Activated T-helper 17 cell treated with anti-CD3 and anti-CD28 coated beads, Interleukin-2, amount 50 U/mL, for 72 hours (primary cell): Measurements from ENCODE around the gene FGD5. TPM values are rescaled to one million over a fixed set of nuclear protein-coding genes. Genes with fewer than 3 reads are reported as not detected.

Source experiments
- ATAC-seq: fragments of 150-1000 bp; cut with Tn5 transposase; replicated peaks from 2 replicates; pipeline ENCODE4 v1.10.0; 2021; ENCODE audit warnings: mild to moderate bottlenecking, moderate library complexity
- H3K27ac Mint-ChIP-seq: one replicate; pipeline ENCODE4 v1.8.0; 2022; ENCODE audit warnings: mixed read lengths
- H3K27me3 Mint-ChIP-seq: one replicate; pipeline ENCODE4 v1.8.0; 2022; ENCODE audit warnings: mixed read lengths
- H3K36me3 Mint-ChIP-seq: one replicate; pipeline ENCODE4 v1.8.0; 2022; ENCODE audit warnings: low read depth, mild to moderate bottlenecking, mixed read lengths
- H3K4me1 Mint-ChIP-seq: one replicate; pipeline ENCODE4 v1.8.0; 2022; ENCODE audit warnings: mixed read lengths
- H3K4me3 Mint-ChIP-seq: one replicate; pipeline ENCODE4 v1.8.0; 2022; ENCODE audit warnings: mild to moderate bottlenecking, mixed read lengths
- H3K9me3 Mint-ChIP-seq: one replicate; pipeline ENCODE4 v1.8.0; 2022; ENCODE audit warnings: mixed read lengths
- total RNA-seq, 2 donors: library from RNA; stranded (reverse); gene quantifications; one replicate each; pipeline ENCODE4 v1.2.3, GENCODE V29; 2022

FGD5 gene
- total RNA-seq: under 1 TPM; 0.06 to 0.74 TPM

GRCh38 chr3:14818804-14819500 lies at the start of gene FGD5:
FGD5 (plus strand) TSS chr3:14818962; CDS start chr3:14819072, 110 bp downstream.
- H3K9me3 Mint-ChIP-seq: no peaks in the 10 kb centered on the region
- no peak within 1 kb of the TSS for H3K27ac Mint-ChIP-seq
- H3K4me1 Mint-ChIP-seq: no peaks in the 10 kb centered on the region
- H3K4me3 Mint-ChIP-seq: no peak within 1 kb of the TSS
- H3K27me3 Mint-ChIP-seq: peaks cover 29% of the 10 kb centered on the region
- no peak for ATAC-seq
- no peaks in the 10 kb centered on the region for H3K36me3 Mint-ChIP-seq

GRCh38 chr3:14769544-14770325 lies 49.0 kb upstream of the FGD5 start:
- no peaks in the 10 kb centered on the region for H3K4me1 Mint-ChIP-seq
- H3K4me3 Mint-ChIP-seq: no peak overlapping the region
- no peaks in the 10 kb centered on the region for H3K27me3 Mint-ChIP-seq
- no peaks in the 10 kb centered on the region for H3K36me3 Mint-ChIP-seq
- no peak overlapping the region for H3K27ac Mint-ChIP-seq
- no peaks in the 10 kb centered on the region for H3K9me3 Mint-ChIP-seq
- ATAC-seq: no peak

- Mint-ChIP-seq H3K36me3 (no peaks in the 10 kb centered on the region), H3K4me1 (no peaks in the 10 kb centered on the region), H3K9me3 (no peaks in the 10 kb centered on the region), H3K27me3 (no peaks in the 10 kb centered on the region), H3K27ac (no peak overlapping the region), H3K4me3 (no peak overlapping the region)
- ATAC-seq: no peak
Observed at GRCh38 chr3:14770591-14770990, 48.2 kb upstream of the FGD5 start.

GRCh38 chr3:14771593-14772497 lies 46.9 kb upstream of the FGD5 start:
- H3K27me3 Mint-ChIP-seq: peaks cover 5% of the 10 kb centered on the region
- ATAC-seq: no peak
- H3K4me3 Mint-ChIP-seq: no peak overlapping the region
- no peaks in the 10 kb centered on the region for H3K9me3 Mint-ChIP-seq
- no peaks in the 10 kb centered on the region for H3K36me3 Mint-ChIP-seq
- H3K27ac Mint-ChIP-seq: no peak overlapping the region
- H3K4me1 Mint-ChIP-seq: no peaks in the 10 kb centered on the region

GRCh38 chr3:14772533-14773138 lies 46.1 kb upstream of the FGD5 start:
- no peaks in the 10 kb centered on the region for H3K9me3 Mint-ChIP-seq
- no peak overlapping the region for H3K4me3 Mint-ChIP-seq
- no peaks in the 10 kb centered on the region for H3K36me3 Mint-ChIP-seq
- H3K27me3 Mint-ChIP-seq: peaks cover 5% of the 10 kb centered on the region
- no peak for ATAC-seq
- no peaks in the 10 kb centered on the region for H3K4me1 Mint-ChIP-seq
- H3K27ac Mint-ChIP-seq: no peak overlapping the region

- no peak overlapping the region for H3K27ac Mint-ChIP-seq
- no peak for ATAC-seq
- no peaks in the 10 kb centered on the region for H3K36me3 Mint-ChIP-seq
- no peaks in the 10 kb centered on the region for H3K4me1 Mint-ChIP-seq
- H3K4me3 Mint-ChIP-seq: no peak overlapping the region
- H3K27me3 Mint-ChIP-seq: peaks cover 5% of the 10 kb centered on the region
- no peaks in the 10 kb centered on the region for H3K9me3 Mint-ChIP-seq
Observed at GRCh38 chr3:14773281-14773680, 45.5 kb upstream of the FGD5 start.

GRCh38 chr3:14773691-14774128 lies 45.1 kb upstream of the FGD5 start:
- Mint-ChIP-seq H3K4me3 (no peak overlapping the region), H3K27ac (no peak overlapping the region), H3K27me3 (peaks cover 6% of the 10 kb centered on the region), H3K36me3 (no peaks in the 10 kb centered on the region), H3K4me1 (no peaks in the 10 kb centered on the region), H3K9me3 (peaks cover 2% of the 10 kb centered on the region)
- ATAC-seq: no peak

- H3K4me1 Mint-ChIP-seq: no peaks in the 10 kb centered on the region
- H3K36me3 Mint-ChIP-seq: no peaks in the 10 kb centered on the region
- peaks cover 9% of the 10 kb centered on the region for H3K27me3 Mint-ChIP-seq
- no peak for ATAC-seq
- peaks cover 6% of the 10 kb centered on the region for H3K9me3 Mint-ChIP-seq
- no peak overlapping the region for H3K27ac Mint-ChIP-seq
- H3K4me3 Mint-ChIP-seq: no peak overlapping the region
Observed at GRCh38 chr3:14774431-14774830, 44.3 kb upstream of the FGD5 start.

GRCh38 chr3:14775011-14775410 lies 43.8 kb upstream of the FGD5 start:
- ATAC-seq: no peak
- Mint-ChIP-seq H3K27me3 (peaks cover 9% of the 10 kb centered on the region), H3K27ac (no peak overlapping the region)

GRCh38 chr3:14775563-14775962 lies 43.2 kb upstream of the FGD5 start:
- H3K9me3 Mint-ChIP-seq: peaks cover 6% of the 10 kb centered on the region
- H3K27ac Mint-ChIP-seq: no peak overlapping the region
- no peak overlapping the region for H3K4me3 Mint-ChIP-seq
- peaks cover 9% of the 10 kb centered on the region for H3K27me3 Mint-ChIP-seq
- H3K36me3 Mint-ChIP-seq: no peaks in the 10 kb centered on the region
- H3K4me1 Mint-ChIP-seq: no peaks in the 10 kb centered on the region
- no peak for ATAC-seq

More at GRCh38 chr3:14775011-14775410, 43.8 kb upstream of the FGD5 start:
- Mint-ChIP-seq H3K9me3 (peaks cover 6% of the 10 kb centered on the region), H3K4me1 (no peaks in the 10 kb centered on the region), H3K4me3 (no peak overlapping the region), H3K36me3 (no peaks in the 10 kb centered on the region)

- no peak for ATAC-seq
- Mint-ChIP-seq H3K36me3 (no peaks in the 10 kb centered on the region), H3K27ac (no peak overlapping the region), H3K9me3 (peaks cover 6% of the 10 kb centered on the region), H3K4me3 (no peak overlapping the region), H3K27me3 (peaks cover 9% of the 10 kb centered on the region), H3K4me1 (no peaks in the 10 kb centered on the region)
Observed at GRCh38 chr3:14779069-14779685, 39.6 kb upstream of the FGD5 start.

- H3K27ac Mint-ChIP-seq: no peak overlapping the region
Observed at GRCh38 chr3:14780927-14781507, 37.7 kb upstream of the FGD5 start.

GRCh38 chr3:14783480-14784086 lies 35.2 kb upstream of the FGD5 start:
- H3K27me3 Mint-ChIP-seq: peaks cover 14% of the 10 kb centered on the region
- no peaks in the 10 kb centered on the region for H3K36me3 Mint-ChIP-seq
- H3K4me1 Mint-ChIP-seq: no peaks in the 10 kb centered on the region
- no peak for ATAC-seq
- peaks cover 5% of the 10 kb centered on the region for H3K9me3 Mint-ChIP-seq
- no peak overlapping the region for H3K4me3 Mint-ChIP-seq
- no peak overlapping the region for H3K27ac Mint-ChIP-seq

More at GRCh38 chr3:14780927-14781507, 37.7 kb upstream of the FGD5 start:
- Mint-ChIP-seq H3K9me3 (peaks cover 6% of the 10 kb centered on the region), H3K4me3 (no peak overlapping the region), H3K27me3 (peaks cover 11% of the 10 kb centered on the region), H3K4me1 (no peaks in the 10 kb centered on the region), H3K36me3 (no peaks in the 10 kb centered on the region)
- peak; percentile 48 for ATAC-seq
